H7 (cell line): ENCODE data around the gene CKS1B. TPM values are rescaled to one million over a fixed set of nuclear protein-coding genes. Genes with fewer than 3 reads are reported as not detected.
A peak's percentile ranks its signal among the peaks of the same experiment; 100 is the strongest.

Experiments used
- DNase-seq: peaks from one replicate; pipeline ENCODE4 v3.0.0; 2012
- H3K27me3 ChIP-seq: 2 replicates; pipeline ENCODE4 v1.6.0; 2011; ENCODE audit warnings: mild to moderate bottlenecking, low read length; ENCODE audit not compliant: control insufficient read depth, insufficient read depth
- H3K36me3 ChIP-seq: replicated peaks from 2 replicates; pipeline ENCODE4 v1.5.1; 2011; ENCODE audit warnings: low read length; ENCODE audit not compliant: control insufficient read depth, insufficient read depth
- H3K4me3 ChIP-seq: 2 replicates; pipeline ENCODE4 v1.5.1; 2011; ENCODE audit warnings: low read depth, mild to moderate bottlenecking, control low read depth, low read length, moderate library complexity; ENCODE audit not compliant: insufficient read depth
- total RNA-seq: library from RNA; depleted of rRNA; stranded (reverse); fragments of >200 nt; shearing (Covaris generic); gene quantifications from 2 replicates; pipeline ENCODE4 v1.2.3, GENCODE V29; 2014; rRNA removed

CKS1B gene
- 342 and 347 TPM in 2 replicates for total RNA-seq

DNA sequence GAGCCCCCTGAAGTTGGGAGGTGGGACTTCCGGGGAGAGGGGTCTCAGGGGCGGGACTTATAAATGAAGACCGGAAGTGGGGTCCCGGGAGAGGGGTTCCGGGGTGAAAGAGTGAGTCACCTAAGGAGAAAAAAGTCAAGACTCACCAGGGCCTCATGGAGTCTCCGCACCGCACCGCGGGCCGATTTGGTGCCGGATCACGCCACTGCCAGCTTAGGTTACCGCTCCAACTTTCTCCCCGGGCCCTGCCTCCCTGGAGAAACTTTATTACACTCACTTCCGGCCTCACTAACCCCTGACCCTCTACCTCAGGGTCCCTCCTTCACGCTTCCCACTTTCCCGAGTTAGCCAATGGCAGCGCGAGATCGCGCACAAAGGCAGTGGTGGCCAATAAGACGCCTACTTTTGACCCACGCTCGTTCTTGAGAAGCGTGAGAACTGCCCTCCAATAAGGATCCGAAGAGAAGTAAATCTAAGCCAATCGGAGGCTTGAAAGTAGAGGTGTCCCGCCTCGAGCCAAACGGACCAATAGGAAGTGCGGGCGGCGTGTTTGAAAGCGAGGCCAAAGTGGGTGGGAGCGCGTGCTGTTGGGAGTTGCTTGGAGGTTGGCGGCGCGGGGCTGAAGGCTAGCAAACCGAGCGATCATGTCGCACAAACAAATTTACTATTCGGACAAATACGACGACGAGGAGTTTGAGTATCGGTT lies at the start of gene CKS1B:
Gene CKS1B, plus strand, starts transcription at position 580 of the 706 bp plus-strand sequence. Its CDS starts 65 bp downstream, at position 645.
- peak within 1 kb of the TSS; percentile 96 for H3K4me3 ChIP-seq
- peak; percentile 93 for DNase-seq
- H3K36me3 ChIP-seq = peaks cover 9% of the 10 kb centered on the region
- no peaks in the 10 kb centered on the region for H3K27me3 ChIP-seq

DNA sequence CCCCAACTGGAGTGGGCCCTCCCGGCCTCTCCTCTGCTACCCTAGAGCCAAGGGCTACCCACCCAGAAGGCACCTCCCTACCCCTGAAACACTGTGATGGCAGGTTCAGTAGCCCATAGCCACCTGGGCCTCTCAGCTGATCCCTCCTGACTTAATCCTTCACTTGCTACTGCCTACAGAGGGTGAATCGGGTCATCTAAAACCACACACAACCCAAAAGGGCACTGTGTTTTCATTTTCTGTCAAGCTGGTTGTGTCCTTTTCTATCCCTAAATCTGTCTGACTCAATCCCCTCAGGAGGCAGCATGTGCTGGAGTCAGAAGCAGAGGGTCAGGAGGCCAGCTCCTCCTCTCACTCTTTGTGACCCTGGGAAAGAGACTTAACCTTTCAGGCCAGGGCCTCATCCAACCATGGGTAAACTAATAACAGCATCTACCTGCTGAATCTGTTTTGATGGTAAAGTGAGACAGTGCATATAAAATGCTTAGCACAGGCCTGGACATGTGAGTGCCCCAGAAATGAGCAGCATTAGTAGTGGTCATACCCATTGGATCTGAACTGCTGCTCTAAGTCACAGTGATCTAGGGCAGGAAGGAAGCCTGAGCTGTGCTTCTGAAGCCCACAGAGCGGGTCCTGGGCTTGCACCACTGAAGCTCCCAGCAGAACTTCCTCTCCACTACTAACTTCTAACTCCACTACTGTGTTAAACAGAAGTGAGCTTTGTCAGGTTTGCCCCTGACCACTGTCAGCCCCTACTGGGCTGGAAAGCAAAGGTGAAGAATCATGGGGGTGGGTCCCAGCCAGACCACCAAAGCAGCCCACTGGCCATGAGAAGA lies 48.9 kb upstream of the CKS1B start:
- DNase-seq = no peak
- no peaks in the 10 kb centered on the region for H3K27me3 ChIP-seq
- no peak overlapping the region for H3K4me3 ChIP-seq
- peaks cover 5% of the 10 kb centered on the region for H3K36me3 ChIP-seq

- peaks cover 5% of the 10 kb centered on the region for H3K36me3 ChIP-seq
- DNase-seq = no peak
- H3K4me3 ChIP-seq = no peak overlapping the region
- no peaks in the 10 kb centered on the region for H3K27me3 ChIP-seq
These were observed 48.3 kb upstream of the CKS1B start for GRCh38 chr1:154926201-154926600.

GRCh38 chr1:154931940-154932487 lies 42.5 kb upstream of the CKS1B start:
- no peak overlapping the region for H3K4me3 ChIP-seq
- H3K36me3 ChIP-seq = no peaks in the 10 kb centered on the region
- DNase-seq = no peak
- H3K27me3 ChIP-seq = no peaks in the 10 kb centered on the region

GRCh38 chr1:154934358-154934948 lies 40.0 kb upstream of the CKS1B start:
- Histone ChIP-seq H3K27me3 (no peaks in the 10 kb centered on the region), H3K36me3 (no peaks in the 10 kb centered on the region), H3K4me3 (no peak overlapping the region)
- no peak for DNase-seq

GRCh38 chr1:154935749-154936554 lies 38.5 kb upstream of the CKS1B start:
- DNase-seq = no peak
- peak overlapping the region; percentile 76 for H3K4me3 ChIP-seq
- H3K36me3 ChIP-seq = no peaks in the 10 kb centered on the region
- no peaks in the 10 kb centered on the region for H3K27me3 ChIP-seq

GRCh38 chr1:154936555-154937084 lies 37.9 kb upstream of the CKS1B start, which contains the start of gene PMVK:
TSS of gene PMVK (minus strand) at chr1:154936719. CDS start at chr1:154936685, 34 bp downstream.
- peak within 1 kb of the TSS; percentile 76 for H3K4me3 ChIP-seq
- no peaks in the 10 kb centered on the region for H3K27me3 ChIP-seq

DNA sequence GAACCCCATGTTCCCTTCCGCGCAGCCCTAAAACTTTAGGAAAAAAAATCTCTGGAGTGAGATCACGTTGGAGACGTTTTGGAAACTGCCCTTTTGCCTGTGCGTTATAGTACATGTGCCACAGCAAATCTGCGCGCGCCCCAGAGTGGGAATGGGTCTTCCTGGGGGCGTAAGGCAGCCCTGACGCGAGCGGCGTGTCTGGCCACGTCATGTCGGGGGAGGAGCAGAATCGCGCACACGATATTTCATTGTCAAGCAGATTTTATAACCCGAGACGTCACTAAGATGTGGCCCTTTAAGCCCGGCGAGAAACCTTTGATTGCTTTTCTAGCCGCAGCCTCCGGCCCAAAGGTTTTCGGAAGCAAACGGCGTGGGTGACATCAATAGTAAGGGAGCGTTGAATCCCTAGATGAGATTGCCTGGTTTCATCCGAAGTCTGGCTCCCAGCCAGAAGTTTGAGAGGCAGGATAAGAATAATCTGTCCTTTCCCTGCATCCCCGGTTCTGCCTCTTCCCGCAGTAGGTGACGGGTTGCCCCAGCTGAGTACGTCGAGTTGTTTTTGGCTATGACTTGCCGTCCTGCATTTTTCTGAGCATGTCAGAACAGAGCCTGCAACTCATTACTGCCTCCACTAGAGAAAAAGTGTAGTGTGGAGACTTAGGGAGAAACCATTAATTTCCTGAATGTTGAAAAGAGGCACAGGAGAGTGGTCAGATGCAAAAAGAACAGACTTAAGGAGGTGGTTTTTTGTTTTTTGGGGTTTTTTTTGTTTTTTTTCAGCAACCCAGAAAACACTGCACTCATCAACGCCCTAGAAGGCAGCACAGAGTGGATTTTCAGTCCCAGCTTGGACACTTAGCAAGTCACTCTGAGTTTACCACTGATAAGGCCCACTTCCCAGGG lies 37.1 kb upstream of the CKS1B start:
- peak overlapping the region; percentile 76 for H3K4me3 ChIP-seq
- peak; percentile 88 for DNase-seq
- H3K36me3 ChIP-seq = no peaks in the 10 kb centered on the region
- H3K27me3 ChIP-seq = no peaks in the 10 kb centered on the region

More at GRCh38 chr1:154936555-154937084, 37.9 kb upstream of the CKS1B start, which contains the start of gene PMVK:
- peak; percentile 97 for DNase-seq
- no peaks in the 10 kb centered on the region for H3K36me3 ChIP-seq

GRCh38 chr1:154937988-154938386 lies 36.5 kb upstream of the CKS1B start:
- no peak for DNase-seq
- Histone ChIP-seq H3K27me3 (no peaks in the 10 kb centered on the region), H3K4me3 (no peak overlapping the region), H3K36me3 (no peaks in the 10 kb centered on the region)

DNA sequence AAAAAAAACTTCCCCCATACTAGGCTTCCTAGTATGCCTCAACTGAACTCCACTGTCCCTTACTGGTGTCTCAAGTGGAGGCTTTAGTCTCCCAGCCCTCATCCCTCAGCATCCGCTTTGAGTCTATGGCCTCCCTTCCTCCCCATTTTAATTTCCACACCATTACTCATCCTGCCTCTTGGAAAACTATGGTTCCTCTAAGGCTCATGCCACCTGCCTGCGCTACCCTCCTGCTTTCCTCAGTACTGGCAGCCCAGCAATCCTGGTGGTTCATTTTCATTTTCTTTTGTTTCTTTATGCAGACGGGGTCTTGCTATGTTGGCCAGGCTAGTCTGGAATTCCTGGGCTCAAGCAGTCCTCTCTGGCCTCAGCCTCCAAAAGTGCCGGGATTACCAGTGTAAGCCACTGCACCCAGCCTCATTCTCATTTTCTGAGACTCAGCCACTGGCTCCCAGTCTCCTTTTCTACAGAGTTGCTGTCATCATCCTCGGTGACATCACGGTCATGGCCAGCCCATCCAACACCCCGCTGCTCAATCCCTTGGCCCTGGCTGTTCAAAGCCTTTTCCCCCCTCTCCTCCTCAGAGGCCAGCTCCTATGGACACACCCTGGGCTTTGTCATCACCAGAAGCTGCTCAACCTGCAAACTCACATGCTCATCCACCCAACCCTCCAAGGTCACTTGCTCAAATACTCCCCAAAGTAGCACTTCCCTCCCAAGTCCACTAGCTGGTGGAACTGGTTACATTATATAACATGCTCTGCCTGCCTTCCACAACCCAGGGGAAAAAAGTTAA lies 35.7 kb upstream of the CKS1B start:
- DNase-seq = no peak
- no peak overlapping the region for H3K4me3 ChIP-seq
- no peaks in the 10 kb centered on the region for H3K27me3 ChIP-seq
- H3K36me3 ChIP-seq = no peaks in the 10 kb centered on the region

DNA sequence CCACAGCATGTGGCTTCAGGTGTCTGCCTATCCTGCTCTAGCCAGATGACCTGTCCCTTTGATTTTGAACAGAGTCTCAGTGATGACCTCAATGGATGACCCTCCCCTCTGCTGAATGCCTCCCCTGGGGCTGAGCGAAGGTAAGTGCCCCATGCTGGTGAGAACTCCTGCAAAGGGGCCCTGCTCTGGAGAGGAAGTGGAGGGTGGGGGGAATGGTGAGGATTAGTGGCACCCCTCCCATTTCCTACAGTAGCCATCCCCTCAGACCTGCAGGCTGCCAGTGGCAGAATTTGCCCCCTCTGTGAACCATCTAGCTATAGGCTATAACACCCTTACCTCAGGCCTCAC lies 34.3 kb upstream of the CKS1B start:
- H3K4me3 ChIP-seq = no peak overlapping the region
- H3K36me3 ChIP-seq = no peaks in the 10 kb centered on the region
- no peaks in the 10 kb centered on the region for H3K27me3 ChIP-seq
- no peak for DNase-seq

DNA sequence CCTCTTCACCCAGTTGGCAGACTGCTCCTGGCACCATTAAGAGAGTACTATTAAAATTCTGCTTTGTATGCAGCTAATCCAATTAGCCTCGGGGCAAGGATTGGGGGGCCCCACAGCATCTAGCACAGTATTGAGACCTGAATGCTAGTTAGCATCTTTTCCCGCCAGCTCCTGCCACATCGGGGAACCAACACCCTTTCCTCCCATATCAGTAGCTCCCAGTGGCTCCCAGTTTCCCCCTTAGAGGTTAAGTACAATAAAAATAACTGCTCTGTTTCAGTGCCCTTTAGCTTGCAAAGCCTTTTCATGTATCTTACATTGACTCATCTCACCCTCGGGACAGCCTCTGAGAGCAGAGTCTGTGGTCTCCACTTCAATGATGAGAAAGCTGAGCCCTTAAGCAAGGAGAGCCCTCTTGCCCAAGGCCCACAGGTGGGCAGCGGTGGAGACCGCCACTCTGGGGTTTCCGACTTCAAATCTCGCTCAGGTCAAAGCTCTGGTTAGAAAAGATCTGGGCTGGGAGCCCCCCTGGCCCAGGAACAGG lies 33.8 kb upstream of the CKS1B start:
- H3K27me3 ChIP-seq = no peaks in the 10 kb centered on the region
- no peak overlapping the region for H3K4me3 ChIP-seq
- DNase-seq = no peak
- H3K36me3 ChIP-seq = no peaks in the 10 kb centered on the region
